Left ventricle myocardium inferior (tissue), 1 donor: ENCODE measurements around the gene UVRAG. TPM values are rescaled to one million over a fixed set of nuclear protein-coding genes. Genes with fewer than 3 reads are reported as not detected.

Source experiments
- DNase-seq: peaks from one replicate; pipeline ENCODE4 v3.0.0-alpha.2; 2020
- H3K27ac ChIP-seq: fragments of 200-600 bp; replicated peaks from 2 replicates; pipeline ENCODE4 v1.8.0; 2021
- H3K27me3 ChIP-seq: fragments of 200-600 bp; 2 replicates; pipeline ENCODE4 v1.8.0; 2021; ENCODE audit warnings: low read depth
- H3K36me3 ChIP-seq: fragments of 200-600 bp; 2 replicates; pipeline ENCODE4 v1.8.0; 2021
- H3K4me1 ChIP-seq: fragments of 200-600 bp; 2 replicates; pipeline ENCODE4 v1.8.0; 2021
- H3K4me3 ChIP-seq: fragments of 200-600 bp; 2 replicates; pipeline ENCODE4 v1.8.0; 2021; ENCODE audit warnings: mild to moderate bottlenecking, moderate library complexity
- H3K9me3 ChIP-seq: fragments of 200-600 bp; replicated peaks from 2 replicates; pipeline ENCODE4 v1.8.0; 2021
- intact Hi-C: fragments of 100-400 bp; cut with micrococcal nuclease; formaldehyde crosslinking; loops from one replicate; pipeline ENCODE4 v1.11.0; 2022
- total RNA-seq: library from RNA; stranded (reverse); fragmentation: NEBNext Ultra II Directional; extraction: Animal tissue kit (Norgen Biotek cat#: 25700); gene quantifications from one replicate; pipeline ENCODE4 v1.2.1, GENCODE V29; 2021
- TF ChIP-seq, protein P1 (sequence below): fragments of 200-600 bp; IDR thresholded peaks from 2 replicates; pipeline ENCODE4 v1.8.0; 2021; ENCODE audit warnings: antibody characterized with exemption, mild to moderate bottlenecking, borderline replicate concordance
- donor health status: DM: no; HTN: yes; CAD: no; lungs with severe emphysema.

The UVRAG gene
- total RNA-seq, 1 donor from 2014 or later, result 11.4 TPM

DNA sequence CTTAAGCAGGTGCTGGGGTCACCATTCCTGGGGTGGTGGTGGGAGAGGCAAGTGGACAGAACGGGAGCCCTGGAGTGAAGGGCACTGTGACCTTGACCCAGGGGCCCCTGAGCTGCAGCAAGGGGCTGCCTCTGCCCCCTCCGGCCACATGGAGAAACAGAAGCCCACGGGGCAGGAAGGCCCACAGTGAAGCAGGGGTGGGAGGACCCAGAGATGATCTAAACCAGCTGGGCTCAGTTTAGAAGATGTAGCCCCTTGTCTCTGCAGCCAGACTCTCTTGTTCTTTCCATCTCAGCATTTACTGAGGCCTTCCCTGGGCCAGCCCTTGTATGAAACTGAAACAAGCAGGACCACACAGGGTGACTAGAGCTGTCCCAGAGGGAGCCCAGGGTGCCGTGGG is 360.8 kb downstream of the UVRAG start:
- TF ChIP-seq, protein P1, sequence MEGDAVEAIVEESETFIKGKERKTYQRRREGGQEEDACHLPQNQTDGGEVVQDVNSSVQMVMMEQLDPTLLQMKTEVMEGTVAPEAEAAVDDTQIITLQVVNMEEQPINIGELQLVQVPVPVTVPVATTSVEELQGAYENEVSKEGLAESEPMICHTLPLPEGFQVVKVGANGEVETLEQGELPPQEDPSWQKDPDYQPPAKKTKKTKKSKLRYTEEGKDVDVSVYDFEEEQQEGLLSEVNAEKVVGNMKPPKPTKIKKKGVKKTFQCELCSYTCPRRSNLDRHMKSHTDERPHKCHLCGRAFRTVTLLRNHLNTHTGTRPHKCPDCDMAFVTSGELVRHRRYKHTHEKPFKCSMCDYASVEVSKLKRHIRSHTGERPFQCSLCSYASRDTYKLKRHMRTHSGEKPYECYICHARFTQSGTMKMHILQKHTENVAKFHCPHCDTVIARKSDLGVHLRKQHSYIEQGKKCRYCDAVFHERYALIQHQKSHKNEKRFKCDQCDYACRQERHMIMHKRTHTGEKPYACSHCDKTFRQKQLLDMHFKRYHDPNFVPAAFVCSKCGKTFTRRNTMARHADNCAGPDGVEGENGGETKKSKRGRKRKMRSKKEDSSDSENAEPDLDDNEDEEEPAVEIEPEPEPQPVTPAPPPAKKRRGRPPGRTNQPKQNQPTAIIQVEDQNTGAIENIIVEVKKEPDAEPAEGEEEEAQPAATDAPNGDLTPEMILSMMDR, result no peak
- Histone ChIP-seq H3K27me3 (no peaks in the 10 kb centered on the region), H3K9me3 (no peaks in the 10 kb centered on the region), H3K27ac (no peak overlapping the region), H3K4me3 (no peak overlapping the region), H3K4me1 (no peaks in the 10 kb centered on the region), H3K36me3 (no peaks in the 10 kb centered on the region)
- intact Hi-C loops, result no loop called here
- no peak for DNase-seq

DNA sequence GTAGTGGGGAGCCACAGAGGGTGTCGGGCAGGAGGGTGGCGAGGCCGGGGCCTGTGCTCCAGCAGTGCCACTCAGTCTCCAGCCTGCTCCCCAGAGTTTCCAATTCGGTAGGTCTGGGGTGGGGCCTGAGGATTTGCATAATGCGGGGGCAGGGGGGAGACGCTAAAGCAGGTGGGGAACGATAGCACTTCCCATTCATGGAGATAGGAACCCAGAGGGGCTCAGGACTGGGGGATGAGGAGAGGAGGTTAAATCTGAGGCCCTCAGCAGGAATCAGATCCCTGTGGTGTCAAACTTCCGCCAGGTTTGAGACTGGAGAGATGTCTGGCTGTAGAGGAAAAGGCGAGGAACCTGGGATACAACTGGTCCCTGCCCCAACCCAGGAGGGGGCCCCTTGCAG is 361.5 kb downstream of the UVRAG start:
- H3K4me3 ChIP-seq, result no peak overlapping the region

DNA sequence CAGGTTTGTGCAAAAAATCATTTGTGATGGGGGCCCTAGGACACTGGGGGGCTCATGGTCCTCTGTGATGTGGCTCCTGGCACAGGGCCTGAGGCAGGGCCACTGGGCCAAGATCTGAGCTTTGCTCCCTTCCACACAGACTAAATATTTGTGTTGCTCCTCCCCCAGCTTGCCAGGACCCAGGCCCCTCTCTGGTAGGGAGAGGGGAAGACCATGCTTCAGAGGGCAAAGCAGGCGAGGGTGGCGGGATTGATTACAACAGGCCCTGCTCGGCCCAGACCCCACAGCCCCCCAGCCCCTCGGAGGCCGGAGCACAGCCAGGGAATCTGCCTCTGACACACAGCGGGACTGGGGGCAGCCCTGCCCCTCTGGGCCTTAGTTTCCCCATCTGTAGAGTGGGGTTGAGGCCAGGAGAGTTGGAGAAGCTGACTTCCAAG is 362.3 kb downstream of the UVRAG start:
- no peak for DNase-seq
- Histone ChIP-seq H3K4me1 (no peaks in the 10 kb centered on the region), H3K27me3 (no peaks in the 10 kb centered on the region), H3K36me3 (no peaks in the 10 kb centered on the region), H3K9me3 (no peaks in the 10 kb centered on the region), H3K4me3 (no peak overlapping the region), H3K27ac (no peak overlapping the region)
- intact Hi-C loops, result no loop called here
- TF ChIP-seq, protein P1, result no peak

More for the DNA sequence above, 361.5 kb downstream of the UVRAG start:
- Histone ChIP-seq H3K27ac (no peak overlapping the region), H3K4me1 (no peaks in the 10 kb centered on the region), H3K9me3 (no peaks in the 10 kb centered on the region), H3K36me3 (no peaks in the 10 kb centered on the region), H3K27me3 (no peaks in the 10 kb centered on the region)
- no peak for DNase-seq
- intact Hi-C loops, result no loop called here
- TF ChIP-seq, protein P1, result no peak

DNA sequence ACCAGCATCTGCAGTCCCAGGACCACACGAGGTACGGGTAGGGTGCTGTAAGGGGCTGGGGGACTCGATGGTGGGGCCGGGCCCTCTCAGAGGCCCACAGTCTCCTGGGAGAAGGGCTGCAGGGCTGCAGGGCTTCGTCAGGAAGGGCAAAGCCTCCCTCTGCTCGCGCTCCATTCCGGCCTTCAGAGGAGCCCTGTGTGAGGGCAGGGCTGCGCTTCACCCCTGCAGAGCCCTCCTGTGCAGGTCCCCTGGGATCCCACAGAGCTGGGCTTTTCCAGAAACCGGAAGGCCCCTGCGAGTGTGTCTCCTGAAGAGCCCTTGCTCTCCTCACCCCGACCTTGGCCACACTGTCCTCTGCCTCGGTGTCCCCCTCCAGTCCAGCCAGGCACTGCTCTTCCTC is 364.1 kb downstream of the UVRAG start:
- intact Hi-C loops, result no loop called here
- Histone ChIP-seq H3K27ac (no peak overlapping the region), H3K4me1 (peaks cover 4% of the 10 kb centered on the region), H3K4me3 (no peak overlapping the region), H3K36me3 (no peaks in the 10 kb centered on the region), H3K27me3 (no peaks in the 10 kb centered on the region), H3K9me3 (no peaks in the 10 kb centered on the region)
- TF ChIP-seq, protein P1, result no peak
- no peak for DNase-seq

DNA sequence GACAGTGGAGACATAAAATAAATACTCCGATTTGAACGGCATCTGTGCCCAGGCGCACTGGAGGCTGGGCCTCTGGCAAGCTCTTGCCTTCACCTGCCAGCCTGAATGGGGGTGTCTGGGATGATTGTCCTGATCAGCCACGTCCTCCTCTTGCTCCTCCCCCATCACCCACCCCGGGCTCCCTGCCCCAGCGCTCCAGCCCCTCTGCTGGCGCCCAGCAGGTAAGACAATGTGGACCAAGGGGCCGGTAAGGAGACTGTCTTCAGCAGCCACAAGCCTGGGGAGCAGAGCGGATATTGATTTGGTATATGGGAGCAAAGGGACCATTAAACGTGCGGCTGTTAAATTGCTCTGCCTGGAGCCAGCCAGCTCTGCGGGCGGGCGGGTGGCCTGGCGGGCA is 366.4 kb downstream of the UVRAG start:
- DNase-seq, result no peak
- TF ChIP-seq, protein P1, result no peak
- intact Hi-C loops, result no loop called here
- Histone ChIP-seq H3K4me3 (no peak overlapping the region), H3K4me1 (peaks cover 26% of the 10 kb centered on the region), H3K9me3 (no peaks in the 10 kb centered on the region), H3K36me3 (no peaks in the 10 kb centered on the region), H3K27ac (no peak overlapping the region), H3K27me3 (no peaks in the 10 kb centered on the region)

DNA sequence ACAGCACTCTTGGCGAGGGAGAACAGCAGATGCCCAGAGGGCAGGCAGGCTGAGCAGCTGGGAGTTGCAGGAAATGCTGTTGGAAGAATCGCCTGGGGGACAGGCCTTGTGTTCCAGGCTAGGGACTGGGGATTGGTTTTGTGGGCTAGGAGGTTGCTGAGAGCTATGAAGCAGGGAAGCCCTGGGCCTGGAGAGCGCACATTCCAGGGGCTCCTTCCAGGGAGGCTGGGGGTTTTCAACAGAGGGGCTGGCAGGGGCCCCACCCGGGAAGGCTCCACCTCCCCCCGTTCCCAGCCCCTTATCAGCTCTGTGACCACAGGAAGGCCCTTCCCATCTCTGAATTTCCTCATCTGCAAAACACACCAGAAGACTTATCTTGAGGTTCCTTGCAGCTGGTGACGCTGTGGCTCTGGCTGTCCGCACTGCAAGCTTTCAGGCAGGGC is 369.6 kb downstream of the UVRAG start:
- Histone ChIP-seq H3K36me3 (no peaks in the 10 kb centered on the region), H3K4me1 (peaks cover 37% of the 10 kb centered on the region), H3K9me3 (no peaks in the 10 kb centered on the region), H3K27me3 (no peaks in the 10 kb centered on the region), H3K27ac (peak overlapping the region; percentile 72), H3K4me3 (no peak overlapping the region)
- TF ChIP-seq, protein P1, result no peak
- intact Hi-C loops, result no loop called here
- no peak for DNase-seq
